GM12878 (cell line): Measurements from ENCODE around the gene ARHGAP22.

ENCODE experiments used
- CTCF ChIP-seq, 3 experiments: IDR thresholded peaks in 2 of 3; conservative IDR thresholded peaks in 1 of 3; 2 replicates each; pipeline ENCODE4 v1.5.1; 2011; ENCODE audit warnings: low read depth in 3 of 3, low read length in 3 of 3, mild to moderate bottlenecking in 3 of 3, control low read depth in 2 of 3, moderate library complexity in 2 of 3, inconsistent platforms in 1 of 3, mixed read lengths in 1 of 3; ENCODE audit not compliant: control insufficient read depth in 2 of 3, insufficient read depth in 1 of 3; ENCODE audit errors: extremely low read depth in 1 of 3
- DPF2 ChIP-seq: fragments of 450-650 bp; IDR thresholded peaks from 2 replicates; pipeline ENCODE4 v1.6.1; 2017; ENCODE audit warnings: mild to moderate bottlenecking
- KDM1A ChIP-seq: fragments of 200-600 bp; sonication (generic); IDR thresholded peaks from 2 replicates; pipeline ENCODE4 v1.6.1; 2016; ENCODE audit warnings: borderline replicate concordance
- POLR2AphosphoS5 ChIP-seq: IDR thresholded peaks from 2 replicates; pipeline ENCODE4 v1.6.1; 2011; ENCODE audit warnings: mild to moderate bottlenecking, low read length, inconsistent platforms
- SREBF2 ChIP-seq: IDR thresholded peaks from 2 replicates; pipeline ENCODE4 v1.6.1; 2012; ENCODE audit warnings: mild to moderate bottlenecking, low read length
- SRF ChIP-seq, 2 experiments: IDR thresholded peaks; 2 replicates each; pipeline ENCODE4 v1.6.1; 2011; ENCODE audit warnings: low read depth in 2 of 2, low read length in 2 of 2, mild to moderate bottlenecking in 1 of 2, moderate library complexity in 1 of 2
- TF ChIP-seq, protein P1 (sequence below): fragments of 450-650 bp; IDR thresholded peaks from 2 replicates; pipeline ENCODE4 v1.6.1; 2018; ENCODE audit warnings: borderline replicate concordance, mild to moderate bottlenecking; ENCODE audit not compliant: partially characterized antibody
- TF ChIP-seq, protein P2 (sequence below): IDR thresholded peaks from 2 replicates; pipeline ENCODE4 v1.6.1; 2012; ENCODE audit warnings: mild to moderate bottlenecking, low read depth, low read length

GRCh38 chr10:48414160-48414559 is 190.7 kb downstream of the ARHGAP22 start:
- TF ChIP-seq CTCF (IDR thresholded peaks at IDR 0.05 in 2 of 3, conservative IDR thresholded peaks at IDR 0.05 in 1 of 3; ENCODE audit: control insufficient read depth in 2 of 3, extremely low read depth in 1 of 3, insufficient read depth in 1 of 3, low read depth in 3 of 3, low read length in 3 of 3) (no peak), KDM1A (no peak), DPF2 (no peak), POLR2AphosphoS5 (no peak), SRF (IDR thresholded peaks at IDR 0.05; ENCODE audit: low read depth in 2 of 2, low read length in 2 of 2) (no peak), SREBF2 (no peak)
- TF ChIP-seq, protein P1, sequence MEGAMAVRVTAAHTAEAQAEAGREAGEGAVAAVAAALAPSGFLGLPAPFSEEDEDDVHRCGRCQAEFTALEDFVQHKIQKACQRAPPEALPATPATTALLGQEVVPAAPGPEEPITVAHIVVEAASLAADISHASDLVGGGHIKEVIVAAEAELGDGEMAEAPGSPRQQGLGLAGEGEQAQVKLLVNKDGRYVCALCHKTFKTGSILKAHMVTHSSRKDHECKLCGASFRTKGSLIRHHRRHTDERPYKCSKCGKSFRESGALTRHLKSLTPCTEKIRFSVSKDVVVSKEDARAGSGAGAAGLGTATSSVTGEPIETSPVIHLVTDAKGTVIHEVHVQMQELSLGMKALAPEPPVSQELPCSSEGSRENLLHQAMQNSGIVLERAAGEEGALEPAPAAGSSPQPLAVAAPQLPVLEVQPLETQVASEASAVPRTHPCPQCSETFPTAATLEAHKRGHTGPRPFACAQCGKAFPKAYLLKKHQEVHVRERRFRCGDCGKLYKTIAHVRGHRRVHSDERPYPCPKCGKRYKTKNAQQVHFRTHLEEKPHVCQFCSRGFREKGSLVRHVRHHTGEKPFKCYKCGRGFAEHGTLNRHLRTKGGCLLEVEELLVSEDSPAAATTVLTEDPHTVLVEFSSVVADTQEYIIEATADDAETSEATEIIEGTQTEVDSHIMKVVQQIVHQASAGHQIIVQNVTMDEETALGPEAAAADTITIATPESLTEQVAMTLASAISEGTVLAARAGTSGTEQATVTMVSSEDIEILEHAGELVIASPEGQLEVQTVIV: no peak
- TF ChIP-seq, protein P2, sequence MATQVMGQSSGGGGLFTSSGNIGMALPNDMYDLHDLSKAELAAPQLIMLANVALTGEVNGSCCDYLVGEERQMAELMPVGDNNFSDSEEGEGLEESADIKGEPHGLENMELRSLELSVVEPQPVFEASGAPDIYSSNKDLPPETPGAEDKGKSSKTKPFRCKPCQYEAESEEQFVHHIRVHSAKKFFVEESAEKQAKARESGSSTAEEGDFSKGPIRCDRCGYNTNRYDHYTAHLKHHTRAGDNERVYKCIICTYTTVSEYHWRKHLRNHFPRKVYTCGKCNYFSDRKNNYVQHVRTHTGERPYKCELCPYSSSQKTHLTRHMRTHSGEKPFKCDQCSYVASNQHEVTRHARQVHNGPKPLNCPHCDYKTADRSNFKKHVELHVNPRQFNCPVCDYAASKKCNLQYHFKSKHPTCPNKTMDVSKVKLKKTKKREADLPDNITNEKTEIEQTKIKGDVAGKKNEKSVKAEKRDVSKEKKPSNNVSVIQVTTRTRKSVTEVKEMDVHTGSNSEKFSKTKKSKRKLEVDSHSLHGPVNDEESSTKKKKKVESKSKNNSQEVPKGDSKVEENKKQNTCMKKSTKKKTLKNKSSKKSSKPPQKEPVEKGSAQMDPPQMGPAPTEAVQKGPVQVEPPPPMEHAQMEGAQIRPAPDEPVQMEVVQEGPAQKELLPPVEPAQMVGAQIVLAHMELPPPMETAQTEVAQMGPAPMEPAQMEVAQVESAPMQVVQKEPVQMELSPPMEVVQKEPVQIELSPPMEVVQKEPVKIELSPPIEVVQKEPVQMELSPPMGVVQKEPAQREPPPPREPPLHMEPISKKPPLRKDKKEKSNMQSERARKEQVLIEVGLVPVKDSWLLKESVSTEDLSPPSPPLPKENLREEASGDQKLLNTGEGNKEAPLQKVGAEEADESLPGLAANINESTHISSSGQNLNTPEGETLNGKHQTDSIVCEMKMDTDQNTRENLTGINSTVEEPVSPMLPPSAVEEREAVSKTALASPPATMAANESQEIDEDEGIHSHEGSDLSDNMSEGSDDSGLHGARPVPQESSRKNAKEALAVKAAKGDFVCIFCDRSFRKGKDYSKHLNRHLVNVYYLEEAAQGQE: no peak
